ENCODE measurements around the gene MAGIX. TPM values are rescaled to one million over a fixed set of nuclear protein-coding genes. Genes with fewer than 3 reads are reported as not detected.

MAGIX gene
- polyA plus RNA-seq, 3 donors, result 1.1 to 2.0 (median 1.5) TPM

GRCh38 chrX:49164589-49165360, 2.2 kb downstream of the MAGIX start:
- H3K9ac ChIP-seq (ENCODE audit: insufficient read depth, low read length, poor library complexity, severe bottlenecking), result no peak overlapping the region
- DNase-seq, result no peak

More at GRCh38 chrX:49164589-49165360, 2.2 kb downstream of the MAGIX start:
- Mint-ChIP-seq H3K36me3 (no peaks in the 10 kb centered on the region), H3K27ac (peak overlapping the region; percentile 46 to 99 (median 98)), H3K4me1 (peaks cover 50% of the 10 kb centered on the region), H3K27me3 (ENCODE audit: low read depth in 3 of 3) (peaks cover 0 to 4% (median 0%) of the 10 kb centered on the region in 3 donors), H3K9me3 (peaks cover 0 to 31% (median 8%) of the 10 kb centered on the region in 7 donors), H3K4me3 (no peak overlapping the region)
- H3K9me3 ChIP-seq (replicated peaks in 1 of 2; ENCODE audit: control insufficient read depth in 1 of 2, insufficient read depth in 1 of 2, low read length in 2 of 2), result no peaks in the 10 kb centered on the region
- peak overlapping the region in 1 of 3 experiments; percentile 69 for H3K4me3 ChIP-seq (replicated peaks in 1 of 3; ENCODE audit: low read depth in 2 of 3, low read length in 3 of 3)
- H4K20me1 ChIP-seq (ENCODE audit: insufficient read depth, low read length), result no peaks in the 10 kb centered on the region
- no peak for TF ChIP-seq CTCF (IDR thresholded peaks at IDR 0.05)
- peaks cover 13% of the 10 kb centered on the region for H3K79me2 ChIP-seq (ENCODE audit: insufficient read depth, low read length)
- 94% methylated on average over 12 of the region's 31 CpGs for WGBS (ENCODE audit: insufficient coverage)
- H3K27me3 ChIP-seq (ENCODE audit: control insufficient read depth in 2 of 2, insufficient read depth in 2 of 2, low read length in 2 of 2), result no peaks in the 10 kb centered on the region
- H3K27ac ChIP-seq (ENCODE audit: low read depth in 1 of 2, low read length in 2 of 2), result peak overlapping the region in 1 of 2 donors; percentile 81
- H3K4me1 ChIP-seq (ENCODE audit: control insufficient read depth in 1 of 2, insufficient read depth in 2 of 2, low read length in 2 of 2), result peaks cover 52 to 56% of the 10 kb centered on the region in 2 donors
- intact Hi-C loops (cut with micrococcal nuclease), result loop anchor here (1.0 to 5.0 kb wide), 2 partner anchors 8 to 42 kb away; partner anchors contain the start of gene GPKOW (in 2 of the 2)
- no peaks in the 10 kb centered on the region for H3K36me3 ChIP-seq (replicated peaks in 1 of 2; ENCODE audit: control insufficient read depth in 1 of 2, insufficient read depth in 2 of 2, low read length in 2 of 2)
- no peak overlapping the region for H2AFZ ChIP-seq (ENCODE audit: insufficient read depth, low read depth, low read length, poor library complexity, severe bottlenecking)
- peak overlapping the region; percentile 76 for H3K4me2 ChIP-seq (replicated peaks; ENCODE audit: extremely low read depth, low read length, poor library complexity, severe bottlenecking)
